Cardiac septum (tissue), 1 donor: Measurements from ENCODE around the gene CISD1. TPM values are rescaled to one million over a fixed set of nuclear protein-coding genes. Genes with fewer than 3 reads are reported as not detected.

Experiments
- DNase-seq: peaks from one replicate; pipeline ENCODE4 v3.0.0-alpha.2; 2020; ENCODE audit warnings: low spot score
- intact Hi-C: fragments of 100-400 bp; cut with DNase I; formaldehyde crosslinking; loops from one replicate; pipeline ENCODE4 v1.14.0; 2022
- total RNA-seq: library from RNA; stranded (reverse); fragmentation: NEBNext Ultra II Directional; extraction: Animal tissue kit (Norgen Biotek cat#: 25700); gene quantifications from one replicate; pipeline ENCODE4 v1.2.1, GENCODE V29; 2021
- donor health status: DM: no; HTN: no; CAD: no.

CISD1 gene
- total RNA-seq, 1 donor from 2014 or later: 149 TPM

DNA sequence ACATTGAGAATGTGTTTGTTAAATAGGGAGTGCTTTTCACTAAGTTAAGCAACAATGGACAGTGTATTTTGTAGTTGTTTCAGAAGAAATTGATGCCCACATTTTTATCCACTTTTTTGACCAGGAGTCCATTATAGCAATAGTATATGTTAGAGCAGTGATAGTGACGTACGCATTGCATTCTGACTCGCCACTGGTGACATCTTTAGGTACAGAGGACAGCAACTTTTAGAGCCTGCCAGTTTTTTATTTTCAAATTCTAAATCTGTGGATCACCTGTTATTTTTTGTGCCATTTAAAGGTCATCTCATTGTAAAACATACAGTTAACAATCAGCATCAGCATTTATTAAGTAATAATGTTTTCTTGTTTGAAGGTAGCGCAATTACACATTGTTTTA is 67.3 kb downstream of the CISD1 start:
- no peak for DNase-seq
- intact Hi-C loops: no loop called here

Other genes with a start within 250 kb of the CISD1 start
- 3.0 TPM for gene IPMK, start 1.3 kb upstream of the CISD1 start, total RNA-seq
- 34.7 TPM for gene UBE2D1, start 65.8 kb downstream of the CISD1 start, total RNA-seq
- 29.4 TPM for gene TFAM, start 116.2 kb downstream of the CISD1 start, total RNA-seq
- 6.4 TPM for gene BICC1, start 243.7 kb downstream of the CISD1 start, total RNA-seq